AG04450 (cell line): ENCODE data around the gene SCO2. TPM values are rescaled to one million over a fixed set of nuclear protein-coding genes. Genes with fewer than 3 reads are reported as not detected.

Source experiments
- CTCF ChIA-PET: fragments of 300-600, 350-600 bp; formaldehyde crosslinking; extraction: SDS; loops from one replicate; lab custom pipeline; 2022; ENCODE audit warnings: antibody characterized with exemption, inconsistent platforms; lab: Charles Lee
- POLR2A ChIA-PET: fragments of 350-600 bp; formaldehyde crosslinking; extraction: SDS; loops from one replicate; lab custom pipeline; 2021; ENCODE audit warnings: antibody characterized with exemption, inconsistent platforms; lab: Yijun Ruan, JAX
- DNase-seq: peaks from one replicate; pipeline ENCODE4 v3.0.0-alpha.2; 2011; ENCODE audit warnings: low read depth, low spot score
- H3K27ac ChIP-seq: one replicate; pipeline ENCODE4 v1.5.1; 2012; ENCODE audit warnings: low read depth, low read length, control low read depth
- H3K27me3 ChIP-seq: one replicate; pipeline ENCODE4 v1.6.0; 2012; ENCODE audit warnings: low read length; ENCODE audit not compliant: control insufficient read depth, insufficient read depth
- H3K4me3 ChIP-seq: 2 replicates; pipeline ENCODE4 v1.5.1; 2011; ENCODE audit warnings: mild to moderate bottlenecking, low read depth, low read length, control low read depth
- H3K9me3 ChIP-seq: 2 replicates; pipeline ENCODE4 v1.5.1; 2012; ENCODE audit warnings: low read length; ENCODE audit not compliant: control insufficient read depth, insufficient read depth
- CTCF ChIP-seq: IDR thresholded peaks from 2 replicates; pipeline ENCODE4 v1.5.1; 2011; ENCODE audit warnings: low read depth, low read length, control low read depth, inconsistent platforms
- polyA plus RNA-seq: library from polyadenylated mRNA; depleted of rRNA; stranded (reverse); fragments of >200 nt; gene quantifications from 2 replicates; pipeline ENCODE4 v1.2.3, GENCODE V29; 2011

The SCO2 gene
- polyA plus RNA-seq, 1 experiment = 0.15 TPM

GRCh38 chr22:50550395-50550794, 25.0 kb upstream of the SCO2 start:
- Histone ChIP-seq H3K27me3 (peaks cover 52% of the 10 kb centered on the region), H3K27ac (no peak overlapping the region), H3K9me3 (no peaks in the 10 kb centered on the region; the same call in 1 of the 2 replicates), H3K4me3 (no peak overlapping the region)
- TF ChIP-seq CTCF = no peak
- DNase-seq = no peak
- ChIA-PET CTCF (interaction anchor here (3.3 kb wide), 1 partner anchor 13 kb away, joined by 11 read pairs; the partner anchor contains the start of gene SYCE3), POLR2A (interaction anchor here (1.6 kb wide), 1 partner anchor 25 kb away, joined by 3 read pairs; the partner anchor contains the start of gene SCO2)

GRCh38 chr22:50548921-50549790, 23.8 kb upstream of the SCO2 start:
- Histone ChIP-seq H3K27me3 (peaks cover 54% of the 10 kb centered on the region), H3K9me3 (no peaks in the 10 kb centered on the region; the same call in 1 of the 2 replicates), H3K27ac (no peak overlapping the region), H3K4me3 (no peak overlapping the region)
- no peak for TF ChIP-seq CTCF
- DNase-seq = no peak
- CTCF ChIA-PET = interaction anchor here (3.3 kb wide), 1 partner anchor 14 kb away, joined by 11 read pairs; the partner anchor contains the start of gene SYCE3
- POLR2A ChIA-PET = interaction anchor here (1.5 kb wide), 1 partner anchor 24 kb away, joined by 3 read pairs; the partner anchor contains the start of gene SCO2

- H3K4me3 ChIP-seq = no peak overlapping the region
- H3K9me3 ChIP-seq = no peaks in the 10 kb centered on the region; the same call in 1 of the 2 replicates
- DNase-seq = no peak
- H3K27me3 ChIP-seq = peaks cover 54% of the 10 kb centered on the region
- ChIA-PET POLR2A (interaction anchor here (0.6 to 1.5 kb wide), 2 partner anchors 9 to 23 kb away, joined by 3 to 4 read pairs; partner anchors contain the start of gene SCO2), CTCF (interaction anchor here (1.1 to 3.3 kb wide), 5 partner anchors 12 to 73 kb away, joined by 3 to 11 read pairs (median 5); partner anchors contain the start of genes SCO2 and SYCE3)
- no peak overlapping the region for H3K27ac ChIP-seq
- no peak for TF ChIP-seq CTCF
Observed at GRCh38 chr22:50548040-50548920, 22.9 kb upstream of the SCO2 start.

GRCh38 chr22:50547263-50547985, 22.0 kb upstream of the SCO2 start:
- TF ChIP-seq CTCF = no peak
- POLR2A ChIA-PET = interaction anchor here (0.6 to 1.5 kb wide), 2 partner anchors 8 to 22 kb away, joined by 3 to 4 read pairs; partner anchors contain the start of gene SCO2
- DNase-seq = no peak
- peaks cover 52% of the 10 kb centered on the region for H3K27me3 ChIP-seq
- no peak overlapping the region for H3K27ac ChIP-seq
- H3K9me3 ChIP-seq = no peaks in the 10 kb centered on the region; the same call in 1 of the 2 replicates
- CTCF ChIA-PET = interaction anchor here (1.1 to 1.3 kb wide), 4 partner anchors 13 to 74 kb away, joined by 3 to 5 read pairs (median 4); partner anchors contain the start of genes SCO2 and SYCE3
- no peak overlapping the region for H3K4me3 ChIP-seq
